Caco-2 (cell line): ENCODE data around the gene DBR1. TPM values are rescaled to one million over a fixed set of nuclear protein-coding genes. Genes with fewer than 3 reads are reported as not detected.

ENCODE experiments used
- BruUV-seq: library from RNA; stranded (reverse); fragments of 400-500 nt; replicated peaks from 2 replicates; lab custom pipeline; 2021; lab: Mats Ljungman, UMichigan
- CTCF ChIA-PET: fragments of 300-600 bp; sonication (Branson Sonifier 250); formaldehyde crosslinking; loops from one replicate; lab custom pipeline; 2022; ENCODE audit warnings: antibody characterized with exemption; lab: Charles Lee
- POLR2A ChIA-PET: fragments of 300-600 bp; sonication (Branson Sonifier 250); formaldehyde crosslinking; loops from one replicate; lab custom pipeline; 2022; ENCODE audit warnings: antibody characterized with exemption; lab: Charles Lee
- DNase-seq, 2 experiments: peaks; one replicate each; pipeline versions ENCODE4 v3.0.0 to v3.0.0-alpha.2; 2020 to 2022
- H3K27me3 ChIP-seq: replicated peaks from 2 replicates; pipeline ENCODE4 v1.6.0; 2011; ENCODE audit warnings: low read length; ENCODE audit not compliant: control insufficient read depth, insufficient read depth
- H3K36me3 ChIP-seq: 2 replicates; pipeline ENCODE4 v1.5.1; 2011; ENCODE audit warnings: low read length; ENCODE audit not compliant: control insufficient read depth, insufficient read depth
- H3K4me1 ChIP-seq: fragments of 250-450 bp; sonication (Bioruptor Pico); 2 replicates; pipeline ENCODE4 v1.5.1; 2020; ENCODE audit warnings: mild to moderate bottlenecking
- H3K4me3 ChIP-seq: 2 replicates; pipeline ENCODE4 v1.5.1; 2011; ENCODE audit warnings: low read depth, mild to moderate bottlenecking, control low read depth, low read length
- H3K9me3 ChIP-seq: fragments of 250-450 bp; sonication (Bioruptor Pico); 2 replicates; pipeline ENCODE4 v1.5.1; 2020; ENCODE audit warnings: mild to moderate bottlenecking, moderate library complexity
- H3K27ac Mint-ChIP-seq: one replicate; pipeline ENCODE4 v1.8.0; 2022; ENCODE audit warnings: mixed read lengths; ENCODE audit not compliant: unreplicated experiment
- H3K27me3 Mint-ChIP-seq: one replicate; pipeline ENCODE4 v1.8.0; 2022; ENCODE audit warnings: mixed read lengths; ENCODE audit not compliant: insufficient read depth, unreplicated experiment
- H3K36me3 Mint-ChIP-seq: one replicate; pipeline ENCODE4 v1.8.0; 2022; ENCODE audit warnings: mild to moderate bottlenecking, mixed read lengths; ENCODE audit not compliant: insufficient read depth, unreplicated experiment
- H3K4me1 Mint-ChIP-seq: one replicate; pipeline ENCODE4 v1.8.0; 2022; ENCODE audit warnings: low read depth, mixed read lengths; ENCODE audit not compliant: unreplicated experiment
- H3K4me3 Mint-ChIP-seq: one replicate; pipeline ENCODE4 v1.8.0; 2022; ENCODE audit warnings: mild to moderate bottlenecking, moderate library complexity, mixed read lengths; ENCODE audit not compliant: unreplicated experiment
- H3K9me3 Mint-ChIP-seq: one replicate; pipeline ENCODE4 v1.8.0; 2022; ENCODE audit warnings: mixed read lengths; ENCODE audit not compliant: unreplicated experiment
- CTCF ChIP-seq, 2 experiments: fragments of 200-600 bp in 1 of 2; IDR thresholded peaks; 1 replicate in 1 of 2; 2 replicates in 1 of 2; pipeline versions ENCODE4 v1.5.1 to v1.8.0; 2011 to 2022; ENCODE audit warnings: antibody characterized with exemption in 1 of 2, control low read depth in 1 of 2, inconsistent platforms in 1 of 2, low read depth in 1 of 2, low read length in 1 of 2, mild to moderate bottlenecking in 1 of 2, moderate library complexity in 1 of 2; ENCODE audit not compliant: insufficient read depth in 1 of 2, severe bottlenecking in 1 of 2, unreplicated experiment in 1 of 2
- intact Hi-C: fragments of 100-400 bp; cut with micrococcal nuclease; formaldehyde crosslinking; loops from one replicate; pipeline ENCODE4 v1.10.0; 2022; ENCODE audit not compliant: unreplicated experiment
- total RNA-seq: library from RNA; stranded (reverse); gene quantifications from 2 replicates; pipeline ENCODE4 v1.2.3, GENCODE V29; 2022

The DBR1 gene
- total RNA-seq, 1 experiment from 2014 or later, result 16.9 TPM

GRCh38 chr3:138112362-138112761 is 62.4 kb downstream of the DBR1 start:
- ChIA-PET CTCF (no interaction called here), POLR2A (no interaction called here)
- Histone ChIP-seq H3K36me3 (no peaks in the 10 kb centered on the region), H3K4me1 (peaks cover 5% of the 10 kb centered on the region), H3K27me3 (no peaks in the 10 kb centered on the region; the same call in 1 of the 2 replicates), H3K4me3 (no peak overlapping the region), H3K9me3 (no peaks in the 10 kb centered on the region)
- Mint-ChIP-seq H3K27ac (no peak overlapping the region), H3K9me3 (no peaks in the 10 kb centered on the region), H3K4me3 (no peak overlapping the region), H3K36me3 (no peaks in the 10 kb centered on the region), H3K27me3 (no peaks in the 10 kb centered on the region), H3K4me1 (no peaks in the 10 kb centered on the region)
- intact Hi-C loops, result no loop called here
- DNase-seq, result no peak
- BruUV-seq, result no TSS peak
- TF ChIP-seq CTCF (IDR thresholded peaks at IDR 0.05; ENCODE audit: insufficient read depth in 1 of 2, low read depth in 1 of 2, low read length in 1 of 2, severe bottlenecking in 1 of 2, unreplicated experiment in 1 of 2), result no peak

Other genes with a start within 250 kb of the DBR1 start
- not detected in 2 replicates for gene CLDN18, start 164.8 kb downstream of the DBR1 start, total RNA-seq
- gene DZIP1L, start 59.3 kb downstream of the DBR1 start, total RNA-seq, result 1.6 and 2.4 TPM in 2 replicates
- not detected in 2 replicates for gene A4GNT, start 42.5 kb downstream of the DBR1 start, total RNA-seq
- gene ARMC8, start 12.4 kb upstream of the DBR1 start, total RNA-seq, result 48.4 and 52.6 TPM in 2 replicates
- not detected in 2 replicates for gene NME9, start 154.9 kb upstream of the DBR1 start, total RNA-seq
- 8.5 and 11.4 TPM in 2 replicates for gene MRAS, start 173.7 kb upstream of the DBR1 start, total RNA-seq